ENCODE data around the gene CHD2.

- TF ChIP-seq ZNF274 (IDR thresholded peaks at IDR 0.05; ENCODE audit: low read depth, low read length) (no peak), YY1 (IDR thresholded peaks at IDR 0.05; ENCODE audit: insufficient read depth, insufficient read length) (no peak), SUZ12 (IDR thresholded peaks at IDR 0.05; ENCODE audit: extremely low read depth, insufficient read depth, insufficient read length) (no peak)
These were observed 129.8 kb downstream of the CHD2 start for GRCh38 chr15:93029836-93030429.

Measured in NT2/D1 (cell line).